Fibroblast of skin of left biceps (primary cell): ENCODE measurements around the gene GLUL.

Experiments used
- DNase-seq, 2 experiments: peaks; one replicate each; pipeline ENCODE4 v3.0.0-alpha.2; 2013; ENCODE audit warnings: low read depth in 2 of 2

GLUL gene

DNA sequence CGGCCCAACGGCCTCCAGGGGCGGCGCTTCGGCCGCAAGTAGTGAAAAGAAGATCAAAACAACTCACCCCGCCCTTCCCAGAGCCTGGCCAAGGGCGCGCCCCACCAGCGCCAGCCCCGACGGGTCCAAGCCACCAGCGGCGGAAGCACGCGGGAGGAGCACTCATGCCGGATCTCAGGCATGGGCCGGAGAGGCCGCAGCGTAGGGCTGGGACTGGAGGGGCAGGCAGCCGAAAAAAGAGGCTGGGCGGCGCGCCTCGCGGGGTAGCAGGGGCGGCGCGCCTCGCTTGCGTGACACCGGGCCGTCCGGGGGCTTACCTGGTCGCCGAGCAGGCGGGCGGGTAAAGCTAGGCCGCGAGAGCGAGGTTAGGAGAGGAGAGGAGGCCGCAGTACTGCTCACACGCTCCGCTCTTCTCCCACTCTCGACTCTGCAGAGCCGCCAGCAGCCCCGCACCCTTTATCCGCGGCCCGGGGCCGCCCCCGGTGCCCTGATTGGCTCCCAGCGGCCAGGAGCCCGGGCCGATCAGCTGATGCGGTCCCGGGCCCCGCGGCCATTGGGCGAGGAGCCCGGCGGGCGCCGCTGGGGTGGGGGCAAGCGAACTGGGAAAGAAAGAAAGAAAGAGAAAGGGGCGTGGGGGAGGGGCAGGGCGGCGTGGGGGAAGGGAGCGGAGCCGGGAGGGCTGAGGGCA, at the start of gene GLUL:
Gene GLUL (minus strand): TSS at position 429 of the 688 bp plus-strand sequence. CDS start 3,053 bp downstream, outside the sequence.
- peak; percentile 86 for DNase-seq

DNA sequence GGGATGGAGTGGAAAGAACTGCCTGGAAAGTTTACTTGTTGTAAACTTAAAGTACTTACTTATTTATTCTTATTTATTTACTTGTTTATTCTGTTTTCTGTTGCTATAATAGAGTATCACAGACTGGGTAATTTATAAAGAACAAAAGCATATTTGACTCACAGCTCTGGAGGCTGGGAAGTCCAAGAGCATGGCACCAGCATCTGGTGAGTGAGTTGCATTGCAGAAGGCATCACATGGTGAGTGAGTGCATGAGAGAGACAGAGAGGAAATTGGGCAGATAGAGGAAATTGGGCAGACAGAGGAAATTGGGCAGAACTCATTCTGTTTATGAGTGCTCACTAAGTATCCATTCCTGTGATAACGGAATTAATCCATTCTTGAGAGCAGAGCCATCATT, 46.7 kb upstream of the GLUL start:
- DNase-seq = no peak

DNA sequence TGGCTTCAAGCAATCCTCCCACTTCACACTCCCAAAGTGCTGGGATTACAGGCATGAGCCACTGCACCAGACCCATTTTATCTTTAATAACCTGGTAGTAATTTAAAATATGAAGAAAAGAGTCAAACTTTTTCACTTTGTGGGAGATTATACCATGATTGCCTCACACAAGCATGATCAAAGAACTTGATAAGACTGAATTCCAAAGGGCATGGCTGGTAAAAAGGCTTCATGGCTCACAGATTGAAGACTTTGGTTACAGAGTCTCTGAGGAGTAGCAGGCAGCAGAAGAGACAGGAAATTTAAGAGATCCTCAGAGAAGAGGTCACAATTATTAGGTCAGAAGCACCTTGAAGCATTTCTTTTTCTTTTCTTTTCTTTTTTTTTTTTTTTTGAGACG, 42.0 kb upstream of the GLUL start:
- DNase-seq = no peak

DNA sequence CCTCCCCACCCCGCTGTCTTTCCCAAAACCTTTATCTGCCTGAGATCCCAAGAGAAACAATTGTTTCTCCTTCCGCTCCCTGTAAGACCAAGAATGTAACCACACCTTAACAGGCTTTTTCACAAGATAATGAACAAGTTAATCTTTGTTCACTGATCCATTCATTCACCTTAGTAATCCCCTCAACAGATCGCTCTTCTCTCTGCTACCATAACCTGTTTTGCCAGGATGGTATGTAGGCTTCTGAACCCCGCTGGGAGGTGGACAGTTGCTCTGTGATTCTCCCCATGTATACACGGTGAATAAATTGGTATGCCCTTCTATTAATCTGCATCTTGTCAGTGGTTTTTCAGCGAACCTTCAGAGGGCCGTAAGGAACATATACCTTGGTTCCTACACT, 39.7 kb upstream of the GLUL start:
- DNase-seq = no peak

DNA sequence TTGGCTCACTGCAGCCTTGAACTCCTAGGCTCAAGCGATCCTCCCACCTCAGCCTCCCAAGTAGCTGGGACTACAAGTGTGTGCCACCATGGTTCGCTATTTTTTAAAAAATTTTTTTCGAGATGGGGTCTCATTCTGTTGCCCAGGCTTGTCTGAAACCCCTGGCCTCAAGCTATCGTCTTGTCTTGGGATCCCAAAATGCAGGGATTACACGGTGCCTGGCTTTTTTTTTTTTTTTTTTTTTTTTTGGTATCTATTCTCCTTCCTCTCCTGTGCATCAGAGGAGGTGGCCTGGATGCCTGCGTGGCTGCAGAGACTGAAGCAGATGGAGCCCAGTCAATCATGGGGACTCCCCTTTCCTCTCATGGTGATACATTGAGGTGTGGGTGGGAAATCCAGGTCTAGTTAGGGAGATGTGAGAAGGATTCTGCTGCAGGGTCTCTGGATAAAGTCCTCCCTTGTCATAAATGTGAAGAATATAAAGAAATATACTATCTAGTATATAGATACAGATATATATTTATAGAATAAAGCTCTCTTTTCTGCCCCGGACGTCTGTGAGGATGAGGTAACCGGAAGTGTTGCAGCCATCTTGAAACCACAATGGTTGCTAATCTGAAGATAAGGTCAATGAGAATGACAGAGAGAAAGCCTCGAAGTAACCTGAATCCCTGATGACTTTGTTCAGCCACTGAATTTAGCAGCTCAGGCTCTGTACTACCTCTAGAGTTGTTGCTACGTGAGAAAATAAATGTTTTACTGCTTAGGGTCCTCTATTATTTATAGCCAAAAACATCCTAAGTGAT, 38.9 kb upstream of the GLUL start:
- no peak for DNase-seq

DNA sequence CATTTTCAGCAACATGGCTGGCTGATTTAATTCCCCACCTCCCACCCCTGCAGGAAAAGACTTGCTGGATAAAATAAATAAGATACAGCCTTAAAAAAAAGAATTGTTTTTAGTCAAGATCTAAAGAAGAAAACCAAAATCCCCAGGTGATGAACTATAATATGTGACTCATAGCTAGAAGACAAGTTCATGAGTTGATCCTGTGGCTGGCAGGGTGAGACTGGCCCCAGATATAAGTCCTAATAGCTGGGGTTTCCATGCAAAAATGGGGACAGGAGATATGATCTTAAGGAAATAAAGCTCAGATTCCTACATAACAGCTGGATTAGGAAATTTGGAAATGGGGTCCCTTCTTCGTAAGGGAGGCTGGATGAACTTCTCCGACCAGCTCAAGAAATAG, 36.5 kb upstream of the GLUL start:
- DNase-seq = no peak

DNA sequence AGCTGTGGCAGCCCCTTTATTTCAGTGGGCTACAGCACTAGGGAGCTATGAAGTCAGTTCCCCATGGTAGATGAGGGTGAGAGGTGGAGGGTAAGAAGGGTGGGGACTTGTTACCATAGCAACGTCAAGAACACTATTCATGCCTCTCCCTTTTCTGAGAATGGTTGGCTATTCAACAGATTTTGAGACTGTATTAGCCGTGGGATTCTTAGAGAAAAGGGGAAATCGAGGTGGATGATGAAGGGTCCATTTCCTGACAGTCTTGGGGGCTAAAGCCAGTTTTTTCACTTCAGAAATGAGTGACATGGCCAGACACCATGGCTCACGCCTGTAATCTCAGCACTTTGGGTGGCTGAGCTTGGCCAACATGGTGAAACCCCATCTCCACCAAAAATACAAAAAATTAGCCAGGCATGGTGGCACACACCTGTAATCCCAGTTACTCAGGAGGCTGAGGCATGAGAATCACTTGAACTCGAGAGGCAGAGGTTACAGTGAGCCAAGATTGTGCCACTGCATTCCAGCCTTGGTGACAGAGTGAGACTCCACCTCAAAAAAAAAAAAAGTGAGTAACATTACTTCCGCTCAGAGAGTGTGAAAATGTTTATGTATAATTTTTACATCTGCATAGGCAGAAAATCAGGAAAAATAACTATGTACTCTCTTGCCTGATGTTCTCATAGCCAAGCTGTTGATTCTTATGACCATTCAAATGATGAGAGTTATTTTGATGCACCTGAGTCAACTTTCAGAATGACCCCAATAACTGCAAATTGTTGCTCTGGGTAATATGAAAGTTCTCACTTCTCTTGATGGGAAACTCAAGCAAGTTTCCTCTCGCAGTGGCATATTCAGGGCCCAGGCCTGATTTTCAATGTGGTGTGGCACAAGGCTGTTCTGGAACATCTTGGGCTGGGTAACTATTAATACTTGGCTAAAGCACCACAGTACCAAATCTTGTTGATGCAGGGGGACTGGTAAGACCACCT, 35.1 kb upstream of the GLUL start:
- no peak for DNase-seq

DNA sequence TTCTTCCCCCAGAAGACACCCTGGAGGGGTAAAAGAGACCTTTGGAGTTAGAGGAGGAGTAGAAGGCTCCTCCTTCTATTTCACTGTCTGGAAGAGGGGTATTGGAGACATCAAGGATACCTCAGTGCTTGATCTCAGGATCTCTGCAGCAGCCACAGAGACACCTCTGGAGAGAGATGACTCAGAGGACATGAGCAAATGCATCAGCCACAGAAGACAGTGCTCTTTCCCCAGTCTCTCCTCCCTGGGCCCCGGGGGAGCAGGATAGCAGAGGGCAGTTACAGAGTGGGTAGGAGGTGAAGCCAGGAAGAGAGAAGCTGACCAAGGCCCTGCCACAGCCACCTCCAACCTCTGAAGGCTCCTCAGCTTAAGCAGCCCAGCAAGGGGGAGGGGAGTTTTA, 24.2 kb upstream of the GLUL start:
- DNase-seq = no peak

DNA sequence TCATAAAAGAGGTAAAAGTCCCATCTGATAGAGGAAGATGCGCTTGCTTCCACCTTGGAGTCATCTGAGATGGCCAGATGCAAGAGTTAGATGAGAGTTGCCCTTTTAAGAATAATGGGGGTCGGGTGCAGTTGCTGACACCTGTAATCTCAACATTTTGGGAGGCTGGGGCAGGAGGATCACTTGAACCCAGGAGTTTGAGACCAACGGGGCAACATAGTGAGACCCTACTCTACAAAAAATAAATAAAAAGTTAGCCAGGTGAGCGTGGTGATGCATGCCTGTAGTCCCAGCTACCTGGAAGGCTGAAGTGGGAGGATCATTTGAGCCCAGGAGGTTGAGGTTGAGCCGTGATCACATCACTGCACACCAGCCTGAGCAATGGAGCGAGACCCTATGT, 22.4 kb upstream of the GLUL start:
- DNase-seq = no peak

DNA sequence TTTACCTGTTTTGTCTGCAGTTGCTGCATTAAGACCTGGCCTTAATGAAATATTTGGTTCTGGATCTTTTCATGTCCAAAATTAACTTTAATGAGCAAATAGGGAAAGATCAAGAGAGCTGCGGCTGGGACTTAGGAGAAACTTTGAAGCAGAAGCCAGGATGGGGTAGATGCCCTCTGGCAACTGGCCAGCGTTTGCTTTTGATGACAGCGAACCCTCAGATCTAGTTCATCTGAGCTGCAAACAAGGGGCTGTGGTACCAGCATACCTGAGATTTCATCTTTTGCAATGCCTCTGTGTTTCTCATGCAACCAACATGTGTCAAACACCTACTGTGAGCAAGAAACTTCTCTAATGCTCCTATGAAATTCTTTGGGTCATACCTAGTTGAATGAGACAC, 21.9 kb upstream of the GLUL start:
- DNase-seq = no peak

DNA sequence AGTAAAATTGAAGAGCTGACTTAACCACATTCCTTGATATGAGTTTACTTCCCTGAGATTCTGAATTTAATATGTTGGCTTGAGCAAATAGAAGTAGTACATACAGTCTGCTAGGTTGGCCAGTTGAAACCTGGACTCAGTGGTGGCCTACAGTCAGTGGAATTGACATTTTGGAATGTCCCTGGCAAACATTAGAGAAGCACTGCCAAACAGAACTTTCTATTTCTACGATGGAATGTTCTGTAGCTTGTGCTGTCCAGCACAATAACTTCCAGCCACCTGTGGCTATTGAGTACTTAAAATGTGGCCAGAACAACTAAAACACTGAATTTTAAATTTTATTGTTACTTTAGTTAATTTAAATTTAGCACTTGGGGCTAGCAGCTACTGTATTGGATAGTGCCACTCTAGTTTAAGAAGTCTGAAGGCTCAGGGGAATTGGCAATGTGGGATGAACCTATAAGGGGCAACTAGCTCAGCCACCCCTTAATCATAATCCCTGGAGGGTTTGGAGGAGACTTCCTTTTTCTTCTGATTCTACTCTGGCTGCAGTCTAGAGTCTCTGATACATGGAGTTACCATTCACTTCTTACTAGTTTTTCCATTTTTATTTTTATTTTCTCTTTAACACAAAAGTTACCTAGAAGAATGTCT, 19.2 kb upstream of the GLUL start:
- no peak for DNase-seq

DNA sequence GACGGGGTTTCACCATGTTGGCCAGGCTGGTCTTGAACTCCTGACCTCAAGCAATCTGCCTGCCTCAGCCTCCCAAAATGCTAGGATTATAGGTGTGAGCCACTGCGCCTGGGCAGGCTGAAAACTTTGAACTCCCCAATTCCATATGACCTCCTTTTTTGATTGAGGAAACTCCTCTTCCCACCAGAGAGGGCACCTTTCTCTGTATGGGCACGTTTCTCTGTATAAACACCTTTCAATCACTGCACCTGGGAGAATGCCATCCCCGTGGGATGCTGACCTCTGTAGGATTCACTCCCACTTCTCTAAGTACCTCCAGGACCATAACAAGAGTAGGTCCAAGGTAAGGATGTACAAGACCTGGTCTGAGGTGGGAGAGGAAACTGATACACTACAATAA, 18.5 kb upstream of the GLUL start:
- DNase-seq = no peak

DNA sequence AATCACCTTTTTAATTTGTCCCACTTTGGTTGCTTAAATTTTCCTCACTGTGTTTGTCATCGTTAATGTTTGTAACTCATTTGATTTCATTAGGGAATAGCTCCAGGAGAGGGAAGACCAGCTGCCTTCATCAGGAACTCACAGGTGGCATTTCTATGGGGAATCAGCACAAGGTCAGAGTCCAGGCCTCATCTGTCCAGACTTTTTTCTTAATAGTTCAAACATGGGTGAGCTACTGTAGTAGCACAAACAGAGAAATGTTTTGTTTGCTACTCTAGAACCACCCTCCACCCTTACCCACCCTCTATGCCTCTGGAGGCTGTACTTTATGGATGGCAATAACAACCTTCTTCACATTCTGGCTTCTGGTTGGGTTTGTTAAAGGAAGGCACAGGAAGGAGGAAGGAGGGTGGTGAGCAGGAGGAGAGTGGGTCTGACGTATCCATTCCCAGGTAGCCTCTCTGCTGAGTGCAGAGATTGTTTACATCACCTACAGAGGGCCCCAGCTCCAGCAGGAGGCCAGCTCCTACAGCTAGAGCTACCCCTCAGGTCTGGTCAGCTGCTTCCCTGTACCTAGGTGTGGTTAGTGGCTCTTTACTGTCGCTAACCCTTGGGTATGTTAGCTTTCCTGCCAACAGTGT, 17.0 kb upstream of the GLUL start:
- DNase-seq = no peak

DNA sequence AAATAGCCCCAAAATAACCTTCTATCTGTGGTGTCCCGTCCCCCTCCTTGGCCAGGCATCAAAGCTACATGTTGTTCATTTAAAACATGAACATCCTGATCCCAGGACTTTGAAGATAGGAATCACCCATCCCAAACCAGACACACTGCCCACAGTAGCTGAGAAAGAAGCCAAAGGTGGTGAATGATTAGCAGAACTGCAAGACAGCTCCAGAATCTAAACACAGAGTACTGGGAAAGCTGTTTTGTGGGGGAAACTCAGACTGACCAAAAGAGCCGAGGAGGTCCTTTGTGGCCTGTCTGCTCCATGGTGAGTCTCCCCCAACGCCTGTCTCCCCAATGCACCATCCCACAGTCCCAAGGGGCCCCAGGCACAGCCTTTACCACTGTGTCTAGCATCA, 16.1 kb upstream of the GLUL start:
- DNase-seq = no peak

DNA sequence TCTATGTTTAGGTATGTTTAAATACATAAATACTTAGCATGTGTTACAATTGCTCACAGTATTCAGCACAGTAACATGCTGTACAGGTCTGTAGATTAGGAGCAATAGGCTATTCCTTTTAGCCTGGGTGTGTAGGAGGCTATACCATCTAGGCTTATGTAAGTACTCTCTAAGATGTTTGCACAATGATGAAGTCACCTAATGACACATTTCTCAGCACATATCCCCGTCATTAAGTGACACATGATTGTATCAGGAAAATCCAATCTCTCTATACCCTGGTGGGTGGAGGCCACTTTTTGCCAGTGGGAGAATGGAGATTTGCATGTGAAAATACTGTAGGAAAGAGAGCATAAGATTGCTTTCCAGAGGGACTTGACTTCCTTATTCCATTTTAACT, 14.4 kb upstream of the GLUL start:
- DNase-seq = no peak

DNA sequence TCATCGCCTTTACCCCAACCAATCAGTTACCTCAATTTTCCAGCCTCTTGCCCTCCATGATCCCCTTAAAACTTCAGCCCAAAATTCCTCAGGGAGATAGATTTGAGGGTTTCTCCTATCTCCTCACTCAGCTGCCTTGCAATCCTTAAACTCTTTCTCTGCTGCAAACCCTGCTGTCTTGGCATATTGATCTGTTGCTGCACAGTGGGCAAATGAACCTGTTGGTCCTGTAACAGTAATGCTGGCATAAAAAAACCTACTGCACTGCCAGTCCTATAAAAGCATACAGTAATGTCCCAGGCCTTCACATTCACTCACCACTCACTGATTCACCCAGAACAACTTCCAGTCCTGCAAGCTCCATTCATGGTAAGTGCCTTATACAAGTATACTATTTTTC, 14.0 kb upstream of the GLUL start:
- no peak for DNase-seq

DNA sequence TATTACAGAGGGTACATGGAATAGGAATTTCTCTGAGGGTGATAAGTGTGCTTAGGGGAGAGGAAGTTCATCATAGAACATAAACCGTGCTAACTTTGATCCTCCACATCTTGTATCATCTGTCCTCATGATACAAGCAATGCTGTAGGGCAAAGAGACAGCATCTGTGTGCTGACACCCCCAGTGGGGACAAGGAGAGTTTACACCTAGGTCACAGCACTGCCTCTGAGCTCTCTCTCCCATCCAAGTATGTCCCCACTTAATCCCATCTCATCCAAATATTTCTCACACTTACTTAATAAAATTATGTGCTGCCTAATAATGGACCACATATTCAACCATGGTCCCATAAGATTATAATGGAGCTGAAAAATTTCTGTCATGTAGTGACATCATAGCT, 13.2 kb upstream of the GLUL start:
- DNase-seq = no peak

DNA sequence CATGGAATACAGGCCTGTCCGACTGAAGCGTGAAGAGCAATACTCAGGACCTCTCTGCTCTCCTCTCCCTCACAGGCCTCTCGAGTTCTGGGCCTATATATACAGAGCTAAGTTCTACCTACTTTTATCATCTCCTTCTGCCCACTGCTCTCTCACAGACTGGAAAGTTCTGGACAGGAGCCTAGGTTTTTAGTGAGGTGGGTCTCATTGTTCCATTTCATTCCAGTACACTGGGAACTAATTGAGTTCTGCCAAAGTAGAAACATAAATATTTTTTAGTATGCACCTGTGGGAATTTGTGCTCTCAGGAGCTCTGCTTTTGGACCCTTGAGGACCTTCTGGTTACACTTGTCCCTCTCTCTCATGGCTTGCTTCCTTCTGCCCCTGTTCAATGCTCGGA, 9.0 kb upstream of the GLUL start, which contains the start of gene TEDDM1:
Gene TEDDM1 (minus strand): TSS at position 101 of the 400 bp plus-strand sequence. CDS start 182 bp downstream, outside the sequence.
- no peak for DNase-seq

DNA sequence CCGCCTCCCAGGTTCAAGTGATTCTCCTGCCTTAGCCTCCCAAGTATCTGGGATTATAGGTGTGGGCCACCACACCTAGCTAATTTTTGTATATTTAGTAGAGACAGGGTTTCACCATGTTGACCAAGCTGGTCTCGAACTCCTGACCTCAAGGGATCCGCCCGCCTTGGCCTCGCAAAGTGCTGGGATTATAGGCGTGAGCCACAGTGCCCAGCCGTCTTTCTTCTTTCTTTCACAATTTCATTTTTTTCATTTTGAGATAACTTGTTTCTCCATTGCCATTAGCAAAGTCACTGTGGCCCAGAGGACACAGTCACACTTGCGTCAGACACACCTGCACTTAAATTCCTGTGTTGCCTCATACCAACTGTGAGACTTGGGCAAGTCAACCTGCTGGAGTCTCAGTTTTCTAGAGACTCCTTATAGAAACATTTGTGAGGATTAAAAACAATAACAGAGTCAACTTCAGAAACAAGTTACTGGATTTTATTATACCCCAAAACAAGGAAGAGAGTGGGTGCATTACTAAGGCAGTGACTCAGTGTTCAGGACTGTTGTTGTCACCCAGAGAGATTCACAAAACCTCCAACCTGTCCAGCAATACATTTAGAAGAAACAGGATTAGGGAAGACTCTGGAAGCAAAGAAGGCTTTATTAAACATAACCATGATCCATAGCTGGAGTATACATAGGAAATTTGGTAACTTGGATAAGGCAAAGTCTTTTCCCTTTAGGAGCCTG, 6.2 kb upstream of the GLUL start:
- DNase-seq = no peak

DNA sequence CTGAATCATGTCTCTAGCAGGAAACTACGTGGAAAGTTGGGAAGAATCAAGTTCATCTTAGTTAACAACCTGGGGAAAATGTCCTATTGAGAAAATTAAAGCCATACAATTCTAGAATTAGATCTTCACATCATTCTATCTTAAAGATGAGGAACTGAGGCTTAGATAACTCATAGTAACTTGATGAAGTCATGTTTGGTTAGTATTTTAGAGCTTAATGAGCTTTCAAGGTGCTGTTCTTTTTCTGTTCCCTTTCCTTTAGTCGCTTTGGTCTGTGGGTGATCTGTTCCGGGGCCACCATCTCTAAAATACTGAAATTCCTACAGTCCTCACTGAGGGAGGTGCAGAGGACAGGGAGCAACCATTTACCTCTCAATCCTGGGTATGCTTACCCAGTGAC, 4.3 kb upstream of the GLUL start:
- DNase-seq = no peak
